Activated effector memory CD4-positive, alpha-beta T cell treated with Interleukin-2 at 50 U/mL for 16 hours (primary cell): ENCODE results near the gene AMY1B.
"Not testable (repeated sequence)": the region's sequence is repeated elsewhere in the genome, so short reads cannot be mapped to it uniquely, and the experiment has no call there.

Source experiments
- DNase-seq: peaks from one replicate; pipeline ENCODE4 v3.0.0-alpha.2; 2020

AMY1B gene

GRCh38 chr1:103696110-103696509 is at the start of gene AMY1B:
TSS of gene AMY1B (minus strand) at chr1:103696210. CDS start at chr1:103695639, 571 bp downstream.
- not testable (repeated sequence) for DNase-seq

- not testable (repeated sequence) for DNase-seq
These were observed 49.0 kb upstream of the AMY1B start for GRCh38 chr1:103745040-103745439.

GRCh38 chr1:103744449-103744848 is 48.4 kb upstream of the AMY1B start:
- DNase-seq, result not testable (repeated sequence)

- DNase-seq, result not testable (repeated sequence)
These were observed 42.0 kb upstream of the AMY1B start for GRCh38 chr1:103738031-103738430.

GRCh38 chr1:103735334-103735733 is 39.3 kb upstream of the AMY1B start:
- not testable (repeated sequence) for DNase-seq

GRCh38 chr1:103721473-103721872 is 25.5 kb upstream of the AMY1B start:
- DNase-seq, result not testable (repeated sequence)

- not testable (repeated sequence) for DNase-seq
These were observed 21.4 kb upstream of the AMY1B start for GRCh38 chr1:103717404-103717803.

- not testable (repeated sequence) for DNase-seq
These were observed 14.4 kb upstream of the AMY1B start for GRCh38 chr1:103710381-103710780.

- not testable (repeated sequence) for DNase-seq
These were observed 11.7 kb upstream of the AMY1B start for GRCh38 chr1:103707670-103708069.

- not testable (repeated sequence) for DNase-seq
These were observed 5.2 kb upstream of the AMY1B start for GRCh38 chr1:103701256-103701655.

GRCh38 chr1:103700669-103701068 is 4.7 kb upstream of the AMY1B start:
- not testable (repeated sequence) for DNase-seq

- not testable (repeated sequence) for DNase-seq
These were observed 1.4 kb upstream of the AMY1B start for GRCh38 chr1:103697430-103697829.

- not testable (repeated sequence) for DNase-seq
These were observed 19.7 kb downstream of the AMY1B start for GRCh38 chr1:103676335-103676734.

- DNase-seq, result not testable (repeated sequence)
These were observed 40.5 kb downstream of the AMY1B start, which contains the start of gene AMY1A for GRCh38 chr1:103655460-103655859. TSS of gene AMY1A (plus strand) at chr1:103655760. CDS start at chr1:103656331, 571 bp downstream.

- not testable (repeated sequence) for DNase-seq
These were observed 41.9 kb downstream of the AMY1B start for GRCh38 chr1:103654133-103654532.

GRCh38 chr1:103650889-103651288 is 45.1 kb downstream of the AMY1B start:
- DNase-seq, result not testable (repeated sequence)

- not testable (repeated sequence) for DNase-seq
These were observed 45.7 kb downstream of the AMY1B start for GRCh38 chr1:103650305-103650704.

GRCh38 chr1:103643908-103644307 is 52.1 kb downstream of the AMY1B start:
- not testable (repeated sequence) for DNase-seq

- not testable (repeated sequence) for DNase-seq
These were observed 54.8 kb downstream of the AMY1B start for GRCh38 chr1:103641194-103641593.
